ENCODE data around the gene SNCA.

- TF ChIP-seq POLR2A (IDR thresholded peaks at IDR 0.05; ENCODE audit: extremely low read depth, insufficient read length) = no peak
- no peak for TF ChIP-seq CTCF (IDR thresholded peaks at IDR 0.05; ENCODE audit: low read depth, low read length)
- TF ChIP-seq MAX (IDR thresholded peaks at IDR 0.05; ENCODE audit: low read depth, low read length) = no peak
These were observed 39.6 kb upstream of the SNCA start for GRCh38 chr4:89876548-89876947.

Data from NB4 (cell line).